Measurements from ENCODE around the gene OTOA. TPM values are rescaled to one million over a fixed set of nuclear protein-coding genes. Genes with fewer than 3 reads are reported as not detected.
"Not testable (repeated sequence)": the region's sequence is repeated elsewhere in the genome, so short reads cannot be mapped to it uniquely, and the experiment has no call there.

Gene OTOA
- total and polyA plus RNA-seq, 2 donors (not counting 3 experiments of a cell fraction or from before 2014, with no cell fraction given), result 0.22 TPM; not detected in 1

GRCh38 chr16:21740637-21741036, 76.9 kb downstream of the OTOA start:
- CTCF ChIA-PET; H3K4me1 ChIP-seq (ENCODE audit: control insufficient read depth, extremely low read depth, insufficient read depth, low read length); BruUV-seq (replicated peaks): not testable (repeated sequence)

GRCh38 chr16:21756192-21757079, 92.7 kb downstream of the OTOA start:
- H3K9ac ChIP-seq (replicated peaks; ENCODE audit: extremely low read depth, insufficient read depth, low read length); H3K27me3 ChIP-seq (ENCODE audit: control insufficient read depth in 2 of 2, insufficient read depth in 2 of 2, low read length in 2 of 2); BruUV-seq (replicated peaks); DNase-seq (ENCODE audit: low read depth, low spot score); H3K9me1 ChIP-seq (replicated peaks; ENCODE audit: control insufficient read depth, extremely low read depth, insufficient read depth, low read length); H3K27ac ChIP-seq (ENCODE audit: insufficient read depth, low read depth, low read length); H3K4me3 ChIP-seq (replicated peaks in 1 of 3; ENCODE audit: insufficient read depth in 1 of 3, low read depth in 1 of 3, low read length in 3 of 3); H3K9me3 ChIP-seq (replicated peaks; ENCODE audit: control insufficient read depth, insufficient read depth, low read length); dilution Hi-C loops (cut with MboI; ENCODE audit: extremely low pct_ligation_motif_present, low sequenced_read_pairs); H3K36me3 ChIP-seq (ENCODE audit: control insufficient read depth in 2 of 2, extremely low read depth in 1 of 2, insufficient read depth in 2 of 2, low read length in 2 of 2); H3K79me2 ChIP-seq (ENCODE audit: control insufficient read depth, insufficient read depth, low read length); POLR2A ChIA-PET; H3K4me2 ChIP-seq (ENCODE audit: insufficient read depth, low read length); intact Hi-C loops (cut with micrococcal nuclease); H4K20me1 ChIP-seq (replicated peaks; ENCODE audit: control insufficient read depth, extremely low read depth, insufficient read depth, low read length); H3K4me1 ChIP-seq (ENCODE audit: control insufficient read depth, extremely low read depth, insufficient read depth, low read length); CTCF ChIA-PET; H2AFZ ChIP-seq (ENCODE audit: low read depth, low read length): not testable (repeated sequence)
- FAIRE-seq, result peak; percentile 60

More at GRCh38 chr16:21740637-21741036, 76.9 kb downstream of the OTOA start:
- H3K9ac ChIP-seq (replicated peaks; ENCODE audit: extremely low read depth, insufficient read depth, low read length); H3K9me3 ChIP-seq (replicated peaks; ENCODE audit: control insufficient read depth, insufficient read depth, low read length); dilution Hi-C loops (cut with MboI; ENCODE audit: extremely low pct_ligation_motif_present, low sequenced_read_pairs); H3K27me3 ChIP-seq (ENCODE audit: control insufficient read depth in 2 of 2, insufficient read depth in 2 of 2, low read length in 2 of 2); H4K20me1 ChIP-seq (replicated peaks; ENCODE audit: control insufficient read depth, extremely low read depth, insufficient read depth, low read length); H3K4me3 ChIP-seq (replicated peaks in 1 of 3; ENCODE audit: insufficient read depth in 1 of 3, low read depth in 1 of 3, low read length in 3 of 3); H3K4me2 ChIP-seq (ENCODE audit: insufficient read depth, low read length); H2AFZ ChIP-seq (ENCODE audit: low read depth, low read length); intact Hi-C loops (cut with micrococcal nuclease); POLR2A ChIA-PET; DNase-seq (ENCODE audit: low read depth, low spot score); H3K79me2 ChIP-seq (ENCODE audit: control insufficient read depth, insufficient read depth, low read length); H3K36me3 ChIP-seq (ENCODE audit: control insufficient read depth in 2 of 2, extremely low read depth in 1 of 2, insufficient read depth in 2 of 2, low read length in 2 of 2); H3K27ac ChIP-seq (ENCODE audit: insufficient read depth, low read depth, low read length); H3K9me1 ChIP-seq (replicated peaks; ENCODE audit: control insufficient read depth, extremely low read depth, insufficient read depth, low read length): not testable (repeated sequence)
- peak; percentile 82 for FAIRE-seq

- H3K9me3 ChIP-seq (replicated peaks; ENCODE audit: control insufficient read depth, insufficient read depth, low read length); H3K27ac ChIP-seq (ENCODE audit: insufficient read depth, low read depth, low read length); CTCF ChIA-PET; H2AFZ ChIP-seq (ENCODE audit: low read depth, low read length); POLR2A ChIA-PET; H3K4me3 ChIP-seq (replicated peaks in 1 of 3; ENCODE audit: insufficient read depth in 1 of 3, low read depth in 1 of 3, low read length in 3 of 3); BruUV-seq (replicated peaks); H3K4me1 ChIP-seq (ENCODE audit: control insufficient read depth, extremely low read depth, insufficient read depth, low read length); H3K9me1 ChIP-seq (replicated peaks; ENCODE audit: control insufficient read depth, extremely low read depth, insufficient read depth, low read length); H3K36me3 ChIP-seq (ENCODE audit: control insufficient read depth in 2 of 2, extremely low read depth in 1 of 2, insufficient read depth in 2 of 2, low read length in 2 of 2); intact Hi-C loops (cut with micrococcal nuclease); DNase-seq (ENCODE audit: low read depth, low spot score); H4K20me1 ChIP-seq (replicated peaks; ENCODE audit: control insufficient read depth, extremely low read depth, insufficient read depth, low read length); H3K27me3 ChIP-seq (ENCODE audit: control insufficient read depth in 2 of 2, insufficient read depth in 2 of 2, low read length in 2 of 2); dilution Hi-C loops (cut with MboI; ENCODE audit: extremely low pct_ligation_motif_present, low sequenced_read_pairs); H3K79me2 ChIP-seq (ENCODE audit: control insufficient read depth, insufficient read depth, low read length); H3K4me2 ChIP-seq (ENCODE audit: insufficient read depth, low read length); H3K9ac ChIP-seq (replicated peaks; ENCODE audit: extremely low read depth, insufficient read depth, low read length): not testable (repeated sequence)
- peak; percentile 98 for FAIRE-seq
These were observed 93.4 kb downstream of the OTOA start for GRCh38 chr16:21757080-21757671.

- H3K9ac ChIP-seq (replicated peaks; ENCODE audit: extremely low read depth, insufficient read depth, low read length), result not testable (repeated sequence)
These were observed 104.5 kb downstream of the OTOA start for GRCh38 chr16:21768280-21768679.

More at GRCh38 chr16:21768280-21768679, 104.5 kb downstream of the OTOA start:
- H3K79me2 ChIP-seq (ENCODE audit: control insufficient read depth, insufficient read depth, low read length); POLR2A ChIA-PET; H4K20me1 ChIP-seq (replicated peaks; ENCODE audit: control insufficient read depth, extremely low read depth, insufficient read depth, low read length); H3K4me3 ChIP-seq (replicated peaks in 1 of 3; ENCODE audit: insufficient read depth in 1 of 3, low read depth in 1 of 3, low read length in 3 of 3); H3K4me2 ChIP-seq (ENCODE audit: insufficient read depth, low read length); H3K27me3 ChIP-seq (ENCODE audit: control insufficient read depth in 2 of 2, insufficient read depth in 2 of 2, low read length in 2 of 2); FAIRE-seq; H3K9me1 ChIP-seq (replicated peaks; ENCODE audit: control insufficient read depth, extremely low read depth, insufficient read depth, low read length); H3K4me1 ChIP-seq (ENCODE audit: control insufficient read depth, extremely low read depth, insufficient read depth, low read length); H3K27ac ChIP-seq (ENCODE audit: insufficient read depth, low read depth, low read length); H3K36me3 ChIP-seq (ENCODE audit: control insufficient read depth in 2 of 2, extremely low read depth in 1 of 2, insufficient read depth in 2 of 2, low read length in 2 of 2); dilution Hi-C loops (cut with MboI; ENCODE audit: extremely low pct_ligation_motif_present, low sequenced_read_pairs); intact Hi-C loops (cut with micrococcal nuclease); H3K9me3 ChIP-seq (replicated peaks; ENCODE audit: control insufficient read depth, insufficient read depth, low read length); CTCF ChIA-PET; DNase-seq (ENCODE audit: low read depth, low spot score); BruUV-seq (replicated peaks); H2AFZ ChIP-seq (ENCODE audit: low read depth, low read length): not testable (repeated sequence)

All from endothelial cell of umbilical vein (primary cell).